ENCODE data around the gene TTC9. TPM values are rescaled to one million over a fixed set of nuclear protein-coding genes. Genes with fewer than 3 reads are reported as not detected.
A peak's percentile ranks its signal among the peaks of the same experiment; 100 is the strongest.

The TTC9 gene
- total and polyA plus RNA-seq, 7 donors, result 0.16 to 3.6 (median 0.66) TPM; not detected in 1

DNA sequence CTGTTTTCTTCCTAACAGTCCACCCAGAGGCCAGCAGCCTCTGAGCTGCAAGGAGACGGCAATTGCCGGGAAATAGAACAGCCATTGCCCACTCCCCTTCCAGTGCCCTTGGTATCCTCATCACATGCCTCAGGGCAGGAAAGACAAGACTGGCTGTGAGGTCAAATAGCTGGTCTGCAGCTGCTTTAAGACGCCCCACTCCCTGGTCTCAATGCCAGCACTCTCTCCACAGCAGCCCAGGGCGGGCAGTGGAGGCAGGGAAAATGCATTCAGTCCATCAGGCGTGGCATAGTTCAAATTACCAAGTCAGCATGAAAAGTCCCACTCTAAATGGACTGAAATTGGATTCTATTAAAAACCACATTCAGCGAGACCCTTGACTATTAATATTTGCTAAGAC lies 35.6 kb downstream of the TTC9 start:
- no peaks in the 10 kb centered on the region for H3K36me3 ChIP-seq
- intact Hi-C loops (cut with DNase I), result no loop called here
- H3K9me3 ChIP-seq, result no peaks in the 10 kb centered on the region
- DNase-seq, result no peak
- 94 to 95% methylated on average over 6 of the region's 6 CpGs for WGBS, 2 donors
- no peak overlapping the region for H3K4me3 ChIP-seq
- H3K27me3 ChIP-seq, result no peaks in the 10 kb centered on the region
- H3K27ac ChIP-seq, result no peak overlapping the region
- TF ChIP-seq, protein P1, sequence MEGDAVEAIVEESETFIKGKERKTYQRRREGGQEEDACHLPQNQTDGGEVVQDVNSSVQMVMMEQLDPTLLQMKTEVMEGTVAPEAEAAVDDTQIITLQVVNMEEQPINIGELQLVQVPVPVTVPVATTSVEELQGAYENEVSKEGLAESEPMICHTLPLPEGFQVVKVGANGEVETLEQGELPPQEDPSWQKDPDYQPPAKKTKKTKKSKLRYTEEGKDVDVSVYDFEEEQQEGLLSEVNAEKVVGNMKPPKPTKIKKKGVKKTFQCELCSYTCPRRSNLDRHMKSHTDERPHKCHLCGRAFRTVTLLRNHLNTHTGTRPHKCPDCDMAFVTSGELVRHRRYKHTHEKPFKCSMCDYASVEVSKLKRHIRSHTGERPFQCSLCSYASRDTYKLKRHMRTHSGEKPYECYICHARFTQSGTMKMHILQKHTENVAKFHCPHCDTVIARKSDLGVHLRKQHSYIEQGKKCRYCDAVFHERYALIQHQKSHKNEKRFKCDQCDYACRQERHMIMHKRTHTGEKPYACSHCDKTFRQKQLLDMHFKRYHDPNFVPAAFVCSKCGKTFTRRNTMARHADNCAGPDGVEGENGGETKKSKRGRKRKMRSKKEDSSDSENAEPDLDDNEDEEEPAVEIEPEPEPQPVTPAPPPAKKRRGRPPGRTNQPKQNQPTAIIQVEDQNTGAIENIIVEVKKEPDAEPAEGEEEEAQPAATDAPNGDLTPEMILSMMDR (IDR thresholded peaks at IDR 0.05), result no peak
- TF ChIP-seq POLR2A (IDR thresholded peaks at IDR 0.05) (no peak), POLR2AphosphoS5 (IDR thresholded peaks at IDR 0.05) (no peak), EP300 (IDR thresholded peaks at IDR 0.05) (no peak)
- no peaks in the 10 kb centered on the region for H3K4me1 ChIP-seq

DNA sequence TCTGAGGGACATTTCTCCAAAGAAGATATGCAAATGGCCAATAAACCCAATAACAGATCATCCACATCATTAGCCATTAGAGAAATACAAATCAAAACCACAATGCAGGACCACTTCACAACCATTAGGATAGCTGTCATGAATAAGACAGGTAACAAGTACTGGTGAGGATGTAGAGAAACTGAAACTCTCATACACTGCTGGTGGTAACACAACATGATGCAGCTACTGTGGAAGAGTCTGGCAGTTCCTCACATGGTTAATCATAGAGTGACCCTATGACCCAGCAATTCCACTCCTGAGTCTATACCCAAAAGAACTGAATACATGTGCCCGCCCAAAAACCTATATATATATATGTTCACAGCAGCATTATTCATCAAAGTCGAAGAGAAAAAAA lies 39.0 kb downstream of the TTC9 start:
- Histone ChIP-seq H3K9me3 (no peaks in the 10 kb centered on the region), H3K27me3 (no peaks in the 10 kb centered on the region), H3K27ac (no peak overlapping the region), H3K4me1 (no peaks in the 10 kb centered on the region), H3K4me3 (no peak overlapping the region), H3K36me3 (no peaks in the 10 kb centered on the region)
- intact Hi-C loops (cut with DNase I), result no loop called here
- WGBS, 2 donors, result 96 to 97% methylated on average over 2 of the region's 2 CpGs
- DNase-seq, result no peak
- TF ChIP-seq, protein P1 (IDR thresholded peaks at IDR 0.05), result no peak
- TF ChIP-seq POLR2AphosphoS5 (IDR thresholded peaks at IDR 0.05) (no peak), POLR2A (IDR thresholded peaks at IDR 0.05) (no peak), EP300 (IDR thresholded peaks at IDR 0.05) (no peak)

DNA sequence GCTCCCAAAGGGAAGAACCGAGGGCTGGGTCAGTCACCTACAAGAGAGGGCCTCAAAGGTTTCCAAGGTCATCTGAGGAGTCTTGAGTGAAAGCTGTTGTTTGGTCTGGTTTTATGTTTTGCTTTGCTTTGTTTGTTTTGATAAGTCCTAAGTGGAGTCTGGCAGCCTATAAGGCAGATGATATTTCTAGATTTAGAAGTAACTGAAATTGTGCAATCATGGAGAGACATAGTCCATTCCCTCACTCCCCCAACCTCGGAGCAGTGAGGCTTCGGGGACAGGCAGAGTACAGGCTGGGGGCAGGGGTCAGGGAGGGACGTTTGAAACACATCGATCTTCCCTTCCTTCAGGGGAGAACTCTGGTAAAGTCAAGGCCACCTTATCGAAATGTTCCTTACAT lies 42.3 kb downstream of the TTC9 start:
- intact Hi-C loops (cut with DNase I), result no loop called here
- Histone ChIP-seq H3K4me3 (no peak overlapping the region), H3K4me1 (no peaks in the 10 kb centered on the region), H3K27ac (no peak overlapping the region), H3K27me3 (no peaks in the 10 kb centered on the region), H3K9me3 (no peaks in the 10 kb centered on the region), H3K36me3 (no peaks in the 10 kb centered on the region)
- TF ChIP-seq EP300 (IDR thresholded peaks at IDR 0.05) (no peak), POLR2A (IDR thresholded peaks at IDR 0.05) (no peak), POLR2AphosphoS5 (IDR thresholded peaks at IDR 0.05) (no peak)
- TF ChIP-seq, protein P1 (IDR thresholded peaks at IDR 0.05), result no peak
- 60 to 69% methylated on average over 6 of the region's 6 CpGs for WGBS, 2 donors
- DNase-seq, result no peak

DNA sequence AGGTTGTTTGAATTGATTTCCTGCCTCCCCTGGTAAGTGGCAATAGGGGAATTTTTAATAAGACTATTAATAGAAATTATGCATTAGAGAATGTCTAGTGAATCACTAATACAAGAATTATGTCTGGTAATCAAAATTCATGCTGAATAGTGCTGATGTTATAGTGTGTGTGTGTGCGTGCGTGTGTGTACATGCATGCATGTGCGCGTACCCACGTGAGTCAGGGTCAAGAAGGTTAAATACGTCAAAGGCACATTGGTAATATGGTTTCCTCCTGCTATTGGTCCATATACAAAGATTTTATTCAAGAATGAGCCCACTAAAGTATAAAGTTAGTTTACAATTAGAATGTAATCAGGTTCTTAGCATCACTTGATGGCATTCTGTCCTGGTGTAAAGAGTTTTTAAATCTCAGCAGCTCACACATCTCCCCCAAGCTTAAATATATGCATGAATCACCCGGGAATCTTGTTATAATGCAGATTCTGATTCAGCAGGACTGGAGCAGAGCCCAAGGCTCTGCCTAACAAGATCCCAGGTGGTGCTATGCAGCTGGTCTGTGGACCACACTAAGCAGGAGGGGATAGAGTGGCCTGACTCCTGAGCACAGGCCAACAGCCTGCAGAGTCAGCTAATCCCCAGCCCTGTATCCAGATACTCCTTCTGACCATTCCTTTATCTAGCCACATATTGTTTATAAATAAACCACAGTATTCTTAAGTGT lies 43.9 kb downstream of the TTC9 start:
- intact Hi-C loops (cut with DNase I), result no loop called here
- no peak for TF ChIP-seq EP300 (IDR thresholded peaks at IDR 0.05)
- no peak for TF ChIP-seq POLR2AphosphoS5 (IDR thresholded peaks at IDR 0.05)
- no peak for TF ChIP-seq POLR2A (IDR thresholded peaks at IDR 0.05)
- TF ChIP-seq, protein P1 (IDR thresholded peaks at IDR 0.05), result no peak
- no peaks in the 10 kb centered on the region for H3K4me1 ChIP-seq
- DNase-seq, result no peak
- H3K4me3 ChIP-seq, result no peak overlapping the region
- no peaks in the 10 kb centered on the region for H3K27me3 ChIP-seq
- 81 to 88% methylated on average over 7 of the region's 7 CpGs for WGBS, 2 donors
- no peaks in the 10 kb centered on the region for H3K36me3 ChIP-seq
- no peak overlapping the region for H3K27ac ChIP-seq
- H3K9me3 ChIP-seq, result no peaks in the 10 kb centered on the region

DNA sequence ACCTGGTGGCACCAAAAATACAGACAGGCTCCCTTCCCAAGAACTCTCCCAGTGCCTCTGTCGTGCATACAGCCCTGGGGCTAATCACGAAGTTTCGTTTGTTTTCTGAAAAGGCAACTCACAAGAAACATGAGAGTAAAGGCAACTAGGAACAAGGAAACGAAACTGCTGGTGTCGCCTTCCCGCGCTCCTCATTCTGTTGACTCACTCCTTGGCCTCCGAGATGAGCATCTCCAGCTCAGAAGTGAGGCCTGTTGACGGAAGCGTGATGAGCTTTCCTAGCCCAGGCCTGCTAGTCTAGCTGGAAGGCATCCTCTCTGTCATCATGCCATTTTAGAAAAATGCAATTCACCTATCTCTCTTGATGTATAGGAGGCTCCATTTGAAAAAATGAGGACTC lies 50.5 kb downstream of the TTC9 start:
- Histone ChIP-seq H3K9me3 (no peaks in the 10 kb centered on the region), H3K27ac (no peak overlapping the region), H3K4me1 (no peaks in the 10 kb centered on the region), H3K27me3 (no peaks in the 10 kb centered on the region), H3K36me3 (no peaks in the 10 kb centered on the region), H3K4me3 (no peak overlapping the region)
- WGBS, 2 donors, result 92 to 93% methylated on average over 10 of the region's 10 CpGs
- intact Hi-C loops (cut with DNase I), result no loop called here
- TF ChIP-seq EP300 (IDR thresholded peaks at IDR 0.05), result no peak
- TF ChIP-seq POLR2A (IDR thresholded peaks at IDR 0.05), result no peak
- TF ChIP-seq POLR2AphosphoS5 (IDR thresholded peaks at IDR 0.05), result no peak
- TF ChIP-seq, protein P1 (IDR thresholded peaks at IDR 0.05), result no peak
- peak; percentile 74 for DNase-seq
